T47D (cell line): ENCODE measurements around the gene ITGAL.

Experiments
- DNase-seq, 2 experiments: peaks; one replicate each; pipeline versions ENCODE4 v3.0.0 to v3.0.0-alpha.2; 2011 to 2012; ENCODE audit warnings: low read depth in 1 of 2, low spot score in 1 of 2
- JUND ChIP-seq: IDR thresholded peaks from 2 replicates; pipeline ENCODE4 v1.6.1; 2012; ENCODE audit warnings: low read depth
- in situ Hi-C: cut with HindIII; loops from 2 replicates; pipeline ENCODE4 v1.10.0; 2016; ENCODE audit warnings: low sequenced_read_pairs, low pct_unique_long_range_greater_than_20kb

ITGAL gene

GRCh38 chr16:30567160-30567990 is 94.8 kb downstream of the ITGAL start:
- no peak for DNase-seq
- in situ Hi-C loops: no loop called here
- TF ChIP-seq JUND: no peak

DNA sequence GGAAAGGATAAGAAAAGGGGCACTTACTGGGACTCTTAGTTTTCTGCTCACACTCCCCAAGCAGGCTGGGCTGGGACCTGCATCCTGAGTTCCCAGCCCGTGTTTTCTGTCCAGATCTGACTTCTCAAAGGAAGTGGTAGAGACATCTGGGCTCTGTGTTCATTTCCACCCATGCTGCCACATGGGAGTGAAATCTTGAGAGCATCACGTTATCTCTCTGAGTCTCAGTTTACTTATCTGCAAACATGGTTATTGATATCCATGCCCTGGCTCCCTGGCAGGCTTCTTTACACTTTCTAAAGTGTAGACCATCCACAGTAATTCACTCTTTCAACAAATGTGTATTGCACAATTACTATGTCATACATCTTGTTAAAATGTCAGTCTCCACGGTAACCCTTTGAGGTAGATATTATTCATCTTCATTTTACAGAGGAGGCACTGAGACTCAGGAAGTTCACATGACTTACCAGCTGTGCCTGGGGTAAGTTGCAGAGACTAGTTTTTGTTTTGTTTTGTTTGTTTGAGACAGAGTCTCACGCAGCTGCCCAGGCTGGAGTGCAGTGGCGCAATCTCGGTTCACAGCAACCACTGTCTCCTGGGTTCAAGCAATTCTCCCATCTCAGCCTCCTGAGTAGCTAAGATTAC is 95.6 kb downstream of the ITGAL start:
- no peak for DNase-seq
- in situ Hi-C loops: no loop called here
- TF ChIP-seq JUND: no peak

GRCh38 chr16:30569281-30569680 is 96.7 kb downstream of the ITGAL start:
- in situ Hi-C loops: no loop called here
- DNase-seq: no peak
- no peak for TF ChIP-seq JUND

DNA sequence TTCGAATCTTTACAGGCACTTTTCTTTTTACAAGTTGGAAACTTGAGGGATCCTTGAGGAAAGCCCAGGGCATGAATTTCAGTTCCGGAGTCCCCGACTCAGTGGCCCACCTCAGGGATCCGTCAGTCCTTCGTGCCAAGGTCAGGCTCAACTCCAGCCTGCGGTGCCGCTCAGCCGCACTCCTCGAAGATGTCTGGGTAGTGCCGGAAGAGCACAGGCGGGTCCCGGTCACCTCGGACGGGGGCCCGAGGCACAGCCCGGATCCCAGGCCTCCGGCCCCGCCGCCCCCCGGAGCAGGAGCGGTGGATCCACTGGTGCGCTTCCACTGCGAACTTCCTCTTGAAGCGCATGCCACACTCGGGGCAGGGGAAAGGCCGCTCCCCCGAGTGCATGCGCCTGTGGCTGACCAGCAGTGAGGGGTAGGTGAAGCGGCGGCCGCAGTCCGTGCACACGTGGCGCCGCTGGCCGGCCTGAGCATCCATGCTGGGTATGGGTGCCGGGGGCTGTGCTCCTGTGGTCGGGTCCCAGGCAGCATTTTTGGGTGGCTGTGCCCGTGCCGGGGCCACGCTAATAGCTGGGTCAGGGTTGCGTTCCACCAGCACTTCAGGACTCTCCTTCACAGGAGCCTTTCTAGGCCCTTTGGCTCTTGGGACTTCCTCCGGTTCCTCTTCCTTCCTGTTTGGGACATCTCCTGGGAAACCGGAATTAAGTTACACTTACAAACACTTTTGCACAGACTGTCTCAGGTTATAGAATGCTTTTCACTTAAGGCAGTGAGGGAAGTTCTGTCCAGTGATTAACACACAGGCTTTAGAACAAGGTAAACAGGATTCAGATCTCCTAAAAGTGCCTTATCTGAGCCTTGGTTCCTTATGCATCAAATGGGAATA is 97.4 kb downstream of the ITGAL start:
- no peak for TF ChIP-seq JUND
- in situ Hi-C loops: no loop called here
- DNase-seq: no peak

DNA sequence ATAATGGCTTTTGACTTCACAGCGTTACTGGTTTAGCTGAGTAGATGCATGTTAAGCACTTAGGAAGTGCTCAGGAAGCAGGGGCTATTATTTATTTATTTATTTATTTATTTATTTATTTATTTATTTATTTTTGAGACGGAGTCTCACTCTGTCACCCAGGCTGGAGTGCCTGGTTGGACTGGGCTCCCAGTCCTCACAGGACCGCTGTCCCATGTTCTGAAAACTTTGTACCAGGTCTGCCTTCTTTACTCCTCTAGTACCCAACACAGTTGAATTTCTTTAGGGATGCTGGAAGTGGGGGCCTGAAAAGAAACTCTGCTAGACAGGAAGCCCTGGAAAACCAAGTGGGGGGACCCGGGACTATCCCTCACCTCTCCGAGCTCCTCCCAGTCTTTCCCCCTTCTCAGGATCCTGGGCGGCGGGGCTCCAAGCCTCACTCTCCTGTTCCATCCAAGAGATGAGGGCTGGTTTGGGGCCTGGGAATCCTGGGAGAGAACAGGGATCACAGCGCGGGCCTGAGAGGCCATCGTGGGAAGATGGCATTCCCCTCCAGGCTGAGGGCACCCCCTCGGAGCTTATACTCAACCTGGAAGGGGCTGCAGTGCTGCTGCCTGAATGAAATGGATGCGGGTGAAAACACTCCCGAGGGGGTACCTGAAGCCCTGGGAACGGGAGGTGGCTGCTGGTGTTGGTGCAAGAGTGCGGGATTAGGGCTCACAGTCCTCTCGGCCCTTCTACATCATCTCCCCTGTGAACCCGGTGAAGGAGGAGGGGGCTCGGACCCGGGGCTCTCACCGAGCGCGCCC is 98.3 kb downstream of the ITGAL start:
- DNase-seq: peak; percentile 29 to 41
- TF ChIP-seq JUND: no peak
- in situ Hi-C loops: no loop called here

DNA sequence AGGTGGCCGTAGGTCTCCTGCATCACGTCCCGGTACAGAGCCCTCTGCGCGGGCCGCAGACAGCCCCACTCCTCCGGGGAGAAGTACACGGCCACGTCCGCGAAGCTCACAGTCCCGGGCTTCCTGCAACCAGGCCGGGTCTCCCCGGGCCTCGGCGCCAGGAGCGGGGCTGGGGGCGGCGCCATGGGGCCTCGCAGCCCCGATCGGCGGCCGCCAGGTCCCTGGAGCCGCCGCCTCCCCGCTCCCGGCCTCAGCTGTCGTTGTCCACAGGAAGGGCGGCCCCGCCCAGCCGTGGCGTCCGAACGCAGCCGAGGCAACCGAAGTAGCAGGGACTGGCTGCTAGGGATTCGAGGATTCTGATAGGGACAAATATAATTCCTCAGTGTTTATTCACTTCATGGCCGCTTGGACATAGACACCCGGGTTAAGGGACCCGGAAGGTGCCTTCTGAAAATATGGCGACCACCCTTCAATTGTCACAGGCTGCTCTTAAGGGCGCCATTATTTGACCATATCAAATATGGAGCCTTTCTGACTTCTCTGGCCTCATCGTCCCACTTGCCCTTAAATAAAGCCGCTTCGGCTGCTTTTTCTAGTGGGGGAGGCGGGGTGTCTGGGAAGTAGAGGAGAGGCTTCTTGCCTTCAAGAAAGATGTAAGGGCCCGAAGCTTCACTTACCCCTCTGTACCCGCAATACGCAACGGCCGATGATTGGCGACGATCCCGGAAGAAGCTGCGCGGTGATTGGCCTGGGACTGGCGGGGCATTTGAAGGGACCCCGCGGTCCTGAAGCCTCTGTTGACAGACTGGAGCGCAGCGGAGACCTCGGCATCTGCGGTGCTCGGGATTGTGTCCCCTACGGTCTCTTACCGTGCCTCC is 99.1 kb downstream of the ITGAL start, which contains the start of gene ZNF688:
TSS of gene ZNF688 (minus strand) at position 270 of the 878 bp plus-strand sequence. CDS start at position 185, 85 bp downstream.
- in situ Hi-C loops: no loop called here
- no peak for TF ChIP-seq JUND
- DNase-seq: peak; percentile 96
